Activated T-cell treated with anti-CD3 and anti-CD28 coated beads for 48 hours (primary cell): ENCODE measurements around the gene IL31RA.

ENCODE experiments used
- DNase-seq: peaks from one replicate; pipeline ENCODE4 v3.0.0-alpha.2; 2020; ENCODE audit warnings: low read depth

The IL31RA gene

GRCh38 chr5:55903121-55903701, 52.1 kb downstream of the IL31RA start:
- peak; percentile 73 for DNase-seq

GRCh38 chr5:55904152-55904551, 53.0 kb downstream of the IL31RA start:
- no peak for DNase-seq

GRCh38 chr5:55905251-55905650, 54.1 kb downstream of the IL31RA start:
- no peak for DNase-seq

- no peak for DNase-seq
These were observed 56.8 kb downstream of the IL31RA start for GRCh38 chr5:55907927-55908326.

- no peak for DNase-seq
These were observed 57.6 kb downstream of the IL31RA start for GRCh38 chr5:55908804-55909203.

- DNase-seq: no peak
These were observed 60.9 kb downstream of the IL31RA start for GRCh38 chr5:55911784-55912653.

- no peak for DNase-seq
These were observed 62.6 kb downstream of the IL31RA start for GRCh38 chr5:55913466-55914413.

GRCh38 chr5:55914971-55915370, 63.8 kb downstream of the IL31RA start:
- no peak for DNase-seq

- DNase-seq: no peak
These were observed 64.6 kb downstream of the IL31RA start for GRCh38 chr5:55915783-55916182.

GRCh38 chr5:55916986-55917385, 65.8 kb downstream of the IL31RA start:
- no peak for DNase-seq

- no peak for DNase-seq
These were observed 66.4 kb downstream of the IL31RA start for GRCh38 chr5:55917402-55918086.

- no peak for DNase-seq
These were observed 67.2 kb downstream of the IL31RA start for GRCh38 chr5:55918087-55919035.

GRCh38 chr5:55919625-55920024, 68.5 kb downstream of the IL31RA start:
- no peak for DNase-seq

GRCh38 chr5:55920784-55921183, 69.6 kb downstream of the IL31RA start:
- DNase-seq: no peak

- DNase-seq: no peak
These were observed 70.5 kb downstream of the IL31RA start for GRCh38 chr5:55921617-55922016.

GRCh38 chr5:55923177-55923771, 72.1 kb downstream of the IL31RA start:
- DNase-seq: no peak

GRCh38 chr5:55923865-55924500, 72.8 kb downstream of the IL31RA start:
- DNase-seq: no peak

- no peak for DNase-seq
These were observed 73.6 kb downstream of the IL31RA start for GRCh38 chr5:55924744-55925143.

GRCh38 chr5:55925181-55925580, 74.0 kb downstream of the IL31RA start:
- DNase-seq: no peak

GRCh38 chr5:55925712-55926111, 74.6 kb downstream of the IL31RA start:
- no peak for DNase-seq
